A549 (cell line): ENCODE data around the gene PTPRD. TPM values are rescaled to one million over a fixed set of nuclear protein-coding genes. Genes with fewer than 3 reads are reported as not detected.

Source experiments
- ATAC-seq, 2 experiments: fragments of 200-7000 bp in 1 of 2; fragments of >200 bp in 1 of 2; cut with Nextera tagmentation in 1 of 2; cut with Tn5 transposase in 1 of 2; 3 replicates each; pipeline versions ENCODE4 v1.8.0 to v1.9.1; 2018 to 2020; ENCODE audit warnings: mild to moderate bottlenecking in 1 of 2, moderate library complexity in 1 of 2
- CTCF ChIA-PET: fragments of 300-600 bp; sonication (Branson Sonifier 250); formaldehyde crosslinking; extraction: SDS; loops from one replicate; lab custom pipeline; 2021; ENCODE audit warnings: antibody characterized with exemption, inconsistent platforms; lab: Yijun Ruan, JAX
- POLR2A ChIA-PET: fragments of 350-600 bp; formaldehyde crosslinking; extraction: SDS; loops from one replicate; lab custom pipeline; 2021; ENCODE audit warnings: antibody characterized with exemption, inconsistent platforms; lab: Yijun Ruan, JAX
- DNase-seq, 2 experiments: peaks; one replicate each; pipeline versions ENCODE4 v3.0.0 to v3.0.0-alpha.2; 2011 to 2016; ENCODE audit warnings: low read depth in 1 of 2, low spot score in 1 of 2
- FAIRE-seq: peaks from 2 replicates; lab custom pipeline; 2011; peaks lifted over from hg19 to GRCh38; lab: Jason Lieb, UNC
- H3K27ac ChIP-seq, 2 experiments: fragments of >200 bp; sonication (Bioruptor Twin); formaldehyde crosslinking; 3 replicates each; pipeline ENCODE4 v1.5.1; 2016 to 2017
- H3K4me1 ChIP-seq: fragments of >200 bp; sonication (Bioruptor Twin); formaldehyde crosslinking; 3 replicates; pipeline ENCODE4 v1.6.1; 2016
- H3K4me2 ChIP-seq: fragments of >200 bp; sonication (Bioruptor Twin); formaldehyde crosslinking; 3 replicates; pipeline ENCODE4 v1.6.1; 2016
- H3K4me3 ChIP-seq: fragments of >200 bp; sonication (Bioruptor Twin); formaldehyde crosslinking; 3 replicates; pipeline ENCODE4 v1.5.1; 2016
- H3K9me3 ChIP-seq: fragments of >200 bp; sonication (Bioruptor Twin); formaldehyde crosslinking; 3 replicates; pipeline ENCODE4 v1.6.1; 2016
- BCL3 ChIP-seq: fragments of >200 bp; sonication (Bioruptor Twin); formaldehyde crosslinking; IDR thresholded peaks from 3 replicates; pipeline ENCODE4 v1.6.1; 2016
- CHD2 ChIP-seq: fragments of 150-350 bp; IDR thresholded peaks from 2 replicates; pipeline ENCODE4 v1.6.1; 2014; ENCODE audit warnings: low read length; ENCODE audit not compliant: partially characterized antibody
- EHMT2 ChIP-seq: fragments of 200-600 bp; sonication (generic); IDR thresholded peaks from 2 replicates; pipeline ENCODE4 v1.6.1; 2016; ENCODE audit warnings: antibody characterized with exemption, low read depth, mild to moderate bottlenecking, moderate library complexity
- ELK1 ChIP-seq: fragments of 150-350 bp; IDR thresholded peaks from 2 replicates; pipeline ENCODE4 v1.6.1; 2014; ENCODE audit warnings: low read depth, mild to moderate bottlenecking, low read length
- FOXS1 ChIP-seq: fragments of 250-450 bp; sonication (Bioruptor Pico); IDR thresholded peaks from 2 replicates; pipeline ENCODE4 v1.5.0; 2020; ENCODE audit warnings: mild to moderate bottlenecking, moderate library complexity
- HMGXB4 ChIP-seq: fragments of 250-450 bp; sonication (Bioruptor Pico); IDR thresholded peaks from 2 replicates; pipeline ENCODE4 v1.5.0; 2021; ENCODE audit warnings: mild to moderate bottlenecking, moderate library complexity, borderline replicate concordance
- HOXB13 ChIP-seq: fragments of 250-450 bp; sonication (Bioruptor Pico); IDR thresholded peaks from 2 replicates; pipeline ENCODE4 v1.5.0; 2020; ENCODE audit warnings: low read depth, mild to moderate bottlenecking, moderate library complexity
- KDM5A ChIP-seq: fragments of 200-600 bp; sonication (generic); IDR thresholded peaks from 2 replicates; pipeline ENCODE4 v1.6.1; 2016; ENCODE audit warnings: antibody characterized with exemption, mild to moderate bottlenecking
- MAX ChIP-seq: IDR thresholded peaks from 2 replicates; pipeline ENCODE4 v1.6.1; 2012
- MAZ ChIP-seq: fragments of 150-350 bp; IDR thresholded peaks from 2 replicates; pipeline ENCODE4 v1.6.1; 2014; ENCODE audit warnings: antibody characterized with exemption, low read depth, low read length, borderline replicate concordance
- NFE2L2 ChIP-seq: fragments of 150-350 bp; conservative IDR thresholded peaks from 2 replicates; pipeline ENCODE4 v1.6.1; 2014; ENCODE audit warnings: low read length
- NPAS2 ChIP-seq: fragments of 250-450 bp; sonication (Bioruptor Pico); IDR thresholded peaks from 2 replicates; pipeline ENCODE4 v1.8.0; 2022; ENCODE audit warnings: mild to moderate bottlenecking, moderate library complexity, borderline replicate concordance
- NR3C1 ChIP-seq: fragments of >200 bp; sonication (Bioruptor Twin); formaldehyde crosslinking; IDR thresholded peaks from 3 replicates; pipeline ENCODE4 v1.6.1; 2017
- PHF8 ChIP-seq: fragments of 200-600 bp; sonication (generic); IDR thresholded peaks from 2 replicates; pipeline ENCODE4 v1.6.1; 2016; ENCODE audit warnings: low read depth, mild to moderate bottlenecking, antibody characterized with exemption, moderate library complexity, borderline replicate concordance
- POLR2AphosphoS2 ChIP-seq: conservative IDR thresholded peaks from 2 replicates; pipeline ENCODE4 v1.6.1; 2012; ENCODE audit warnings: low read length, improper control_type of control experiment, inconsistent platforms
- RAD21 ChIP-seq, 2 experiments: fragments of >200 bp in 1 of 2; sonication (Bioruptor Twin) in 1 of 2; formaldehyde crosslinking in 1 of 2; IDR thresholded peaks in 1 of 2; conservative IDR thresholded peaks in 1 of 2; 2 replicates in 1 of 2; 3 replicates in 1 of 2; pipeline ENCODE4 v1.6.1; 2012 to 2018; ENCODE audit warnings: inconsistent platforms in 1 of 2
- REST ChIP-seq: fragments of 200-600 bp; sonication (generic); IDR thresholded peaks from 2 replicates; pipeline ENCODE4 v1.6.1; 2016; ENCODE audit warnings: antibody characterized with exemption, mild to moderate bottlenecking, moderate library complexity
- RFX5 ChIP-seq: fragments of 450-650 bp; IDR thresholded peaks from 2 replicates; pipeline ENCODE4 v1.7.1; 2014; ENCODE audit warnings: antibody characterized with exemption, mild to moderate bottlenecking, moderate library complexity
- RNF2 ChIP-seq: fragments of 200-600 bp; sonication (generic); IDR thresholded peaks from 2 replicates; pipeline ENCODE4 v1.6.1; 2016; ENCODE audit warnings: low read depth, mild to moderate bottlenecking, antibody characterized with exemption, moderate library complexity, borderline replicate concordance
- SREBF2 ChIP-seq: fragments of 450-650 bp; IDR thresholded peaks from 2 replicates; pipeline ENCODE4 v1.6.1; 2014; ENCODE audit warnings: mild to moderate bottlenecking, moderate library complexity
- TFCP2L1 ChIP-seq: fragments of 250-450 bp; sonication (Bioruptor Pico); IDR thresholded peaks from 2 replicates; pipeline ENCODE4 v1.5.0; 2021; ENCODE audit warnings: mild to moderate bottlenecking
- ZFP36 ChIP-seq: fragments of 450-650 bp; IDR thresholded peaks from 2 replicates; pipeline ENCODE4 v1.6.1; 2014; ENCODE audit warnings: borderline replicate concordance; ENCODE audit not compliant: partially characterized antibody
- WGBS: methylation state at CpG from one replicate; pipeline ENCODE4 v1.1.6; 2017; ENCODE audit errors: missing lambda C conversion rate; 5-methylcytosine and 5-hydroxymethylcytosine counted together
- polyA plus RNA-seq, 4 experiments: library from polyadenylated mRNA; depleted of rRNA in 3 of 4; stranded (reverse); fragments of >200 nt; fragmentation: RNase III in 1 of 4; extraction: RNeasy Plus Mini Kit Qiagen cat#74134 plus additional on column Dnase treatment in 1 of 4; gene quantifications; 2 replicates in 3 of 4; 3 replicates in 1 of 4; pipeline ENCODE4 v1.2.3, GENCODE V29; 2011 to 2017

PTPRD gene
- polyA plus RNA-seq, 2 of the 4 experiments (the other 2 are of a cell fraction): 0.39 to 1.3 TPM

GRCh38 chr9:8857068-8857925 is 1755.5 kb downstream of the PTPRD start:
- 4% methylated on average over 25 of the region's 76 CpGs for WGBS
- POLR2A ChIA-PET: no interaction called here
- no peak for DNase-seq
- peak overlapping the region; percentile 50 for H3K4me3 ChIP-seq
- ATAC-seq: peak; percentile 52 to 73
- peak overlapping the region in 1 of 2 experiments; percentile 65; a peak in 2 of 6 replicates for H3K27ac ChIP-seq
- FAIRE-seq: no peak
- TF ChIP-seq PHF8 (no peak), RAD21 (conservative IDR thresholded peaks at IDR 0.05 in 1 of 2, IDR thresholded peaks at IDR 0.05 in 1 of 2) (no peak), NFE2L2 (no peak), HOXB13 (no peak), RNF2 (no peak), NPAS2 (CRISPR knock-in tag) (no peak), REST (no peak), SREBF2 (no peak), CHD2 (no peak), NR3C1 (no peak), BCL3 (no peak), POLR2AphosphoS2 (no peak), ZFP36 (no peak), MAZ (no peak), FOXS1 (CRISPR knock-in tag) (no peak), RFX5 (no peak), EHMT2 (no peak)
- no peaks in the 10 kb centered on the region for H3K9me3 ChIP-seq
- H3K4me2 ChIP-seq: peak overlapping the region; percentile 89
- 0 out of 3 replicates have a peak, but pooled peaks cover 3% of the 10 kb centered on the region for H3K4me1 ChIP-seq
- CTCF ChIA-PET: no interaction called here

- no peak for DNase-seq
- no peak for ATAC-seq
- no peak overlapping the region for H3K27ac ChIP-seq
- CTCF ChIA-PET: no interaction called here
- FAIRE-seq: no peak
- H3K4me1 ChIP-seq: 0 out of 3 replicates have a peak, but pooled peaks cover 3% of the 10 kb centered on the region
- no peak for TF ChIP-seq HMGXB4
- TF ChIP-seq KDM5A: no peak
- no peak for TF ChIP-seq TFCP2L1 (CRISPR knock-in tag)
- no peak for TF ChIP-seq ELK1
- no peak for TF ChIP-seq NPAS2 (CRISPR knock-in tag)
- no peak for TF ChIP-seq NFE2L2
- no peak for TF ChIP-seq MAX
- no peak for TF ChIP-seq BCL3
- 28% methylated on average over 9 of the region's 9 CpGs for WGBS
- no peaks in the 10 kb centered on the region for H3K9me3 ChIP-seq
- POLR2A ChIA-PET: no interaction called here
- H3K4me3 ChIP-seq: peak overlapping the region; percentile 50; the same call in 1 of the 3 replicates
- H3K4me2 ChIP-seq: peak overlapping the region; percentile 89
These were observed 1756.3 kb downstream of the PTPRD start for GRCh38 chr9:8856396-8857067.
